HG02571 (cell line): ENCODE data around the gene TRAM2.
A peak's percentile ranks its signal among the peaks of the same experiment; 100 is the strongest.

ENCODE experiments used
- ATAC-seq: cut with Tn5 transposase; IDR thresholded peaks from one replicate; pipeline ENCODE4 v1.9.1; 2021; ENCODE audit warnings: mild to moderate bottlenecking, moderate library complexity; ENCODE audit not compliant: unreplicated experiment

TRAM2 gene

DNA sequence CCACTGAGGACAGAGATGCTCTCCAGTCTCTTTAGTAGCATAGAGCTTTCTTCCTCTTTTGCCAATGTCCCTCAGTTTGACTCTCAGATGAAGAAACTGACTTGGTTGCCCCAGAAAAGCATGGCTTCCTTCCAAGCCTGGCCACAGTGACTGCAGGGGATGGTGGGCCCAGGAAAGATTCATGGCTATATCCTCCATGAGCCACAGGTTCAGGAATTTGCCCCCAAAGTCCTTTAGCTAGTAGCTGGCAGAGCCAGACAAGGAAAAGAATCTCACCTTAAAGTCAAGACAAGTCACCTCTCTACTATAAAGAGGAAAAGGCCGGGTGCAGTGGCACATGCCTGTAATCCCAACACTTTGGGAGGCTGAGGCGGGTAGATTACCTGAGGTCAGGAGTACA lies 43.4 kb downstream of the TRAM2 start:
- ATAC-seq: no peak

DNA sequence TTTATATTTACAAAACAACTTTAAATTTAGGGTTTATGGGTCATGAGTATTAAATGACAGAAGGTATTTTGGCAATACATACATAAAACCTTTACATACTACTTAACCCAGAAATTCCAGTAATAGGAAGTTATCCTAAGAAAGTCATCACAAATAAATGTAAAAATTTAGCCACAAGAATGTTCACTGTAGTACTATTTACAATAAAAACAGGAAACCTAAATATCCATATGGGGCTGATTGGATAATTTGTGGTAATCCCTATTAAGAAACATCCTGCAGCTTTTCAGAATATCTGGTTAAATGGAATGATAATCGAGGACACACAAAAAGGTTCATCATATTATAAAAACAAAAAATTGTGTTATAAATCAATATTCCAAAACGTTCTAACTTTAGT lies 44.4 kb downstream of the TRAM2 start:
- no peak for ATAC-seq

DNA sequence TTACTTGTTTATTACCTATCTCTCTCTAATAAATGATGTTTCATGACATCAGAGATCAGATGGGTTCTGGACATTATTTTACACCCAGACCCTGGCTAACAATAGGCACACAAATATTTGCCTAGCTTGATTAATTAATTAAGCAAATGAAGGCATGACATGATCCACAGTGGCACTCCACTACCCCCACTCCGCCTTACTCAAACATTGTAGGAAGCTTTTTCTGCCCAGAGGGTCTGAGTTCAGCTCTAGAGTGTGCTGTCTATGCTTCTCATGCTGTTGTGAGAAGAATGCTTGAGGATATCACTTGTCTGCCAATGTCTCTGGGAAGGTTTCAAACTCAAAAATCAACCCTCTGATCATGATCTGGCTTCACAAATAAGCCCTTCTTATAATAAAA lies 45.0 kb downstream of the TRAM2 start:
- no peak for ATAC-seq

DNA sequence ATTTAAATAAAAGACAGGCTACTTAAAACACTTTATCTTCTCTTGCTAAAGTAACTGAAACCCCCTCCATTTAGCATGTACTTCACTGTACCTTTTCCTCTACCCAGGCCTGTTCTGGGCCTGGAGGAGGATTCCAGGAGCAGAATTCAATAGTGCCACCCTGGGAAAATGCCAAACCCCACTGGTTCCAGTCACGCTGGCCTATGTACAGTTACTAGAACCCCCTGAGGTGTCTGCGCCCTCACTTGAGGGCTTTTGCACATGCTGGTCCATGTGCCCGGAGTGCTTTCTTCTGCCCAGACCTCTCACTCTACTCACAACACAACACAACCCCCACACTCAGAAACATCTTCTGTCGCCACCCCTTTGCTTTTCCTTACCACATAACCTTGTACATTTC lies 45.5 kb downstream of the TRAM2 start:
- ATAC-seq: no peak

DNA sequence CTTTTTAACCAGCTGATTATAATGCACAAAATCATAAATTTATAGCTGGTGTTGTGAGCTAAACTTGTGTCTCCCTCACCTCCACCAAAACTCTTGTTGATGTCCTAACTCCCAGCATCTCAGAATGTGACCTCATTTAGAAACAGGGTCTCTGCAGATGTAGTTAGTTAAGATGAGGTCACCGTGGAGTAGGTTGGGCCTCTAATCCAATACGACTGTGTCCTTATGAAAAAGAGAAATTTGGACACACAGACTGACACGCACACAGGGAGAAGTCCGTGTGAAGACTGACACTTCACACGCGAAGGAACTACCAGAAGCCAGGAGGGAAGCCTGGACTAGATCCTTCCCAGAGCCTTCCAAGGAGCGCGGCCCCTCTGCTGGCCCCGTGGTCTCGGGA lies 46.5 kb downstream of the TRAM2 start:
- no peak for ATAC-seq

DNA sequence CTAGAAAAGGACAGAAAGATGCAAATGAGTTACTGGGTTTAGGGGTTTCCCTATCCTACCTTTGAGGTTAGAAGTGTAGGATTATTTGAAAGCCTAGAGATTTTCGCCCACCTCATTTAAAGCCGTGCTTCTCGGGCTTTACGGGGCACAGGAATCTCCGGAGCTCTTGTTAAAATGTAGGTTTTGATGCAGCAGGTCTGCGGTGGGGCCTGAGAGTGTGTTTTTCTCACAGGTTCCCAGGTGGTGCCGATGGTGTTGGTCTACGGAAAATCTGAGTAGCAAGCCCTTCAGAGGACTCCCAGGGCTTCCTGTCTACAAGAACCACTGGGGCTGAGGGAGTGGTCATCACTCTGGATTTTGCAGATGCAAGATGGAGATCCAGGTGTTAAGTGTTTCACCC lies 47.5 kb downstream of the TRAM2 start:
- ATAC-seq: peak; percentile 43

DNA sequence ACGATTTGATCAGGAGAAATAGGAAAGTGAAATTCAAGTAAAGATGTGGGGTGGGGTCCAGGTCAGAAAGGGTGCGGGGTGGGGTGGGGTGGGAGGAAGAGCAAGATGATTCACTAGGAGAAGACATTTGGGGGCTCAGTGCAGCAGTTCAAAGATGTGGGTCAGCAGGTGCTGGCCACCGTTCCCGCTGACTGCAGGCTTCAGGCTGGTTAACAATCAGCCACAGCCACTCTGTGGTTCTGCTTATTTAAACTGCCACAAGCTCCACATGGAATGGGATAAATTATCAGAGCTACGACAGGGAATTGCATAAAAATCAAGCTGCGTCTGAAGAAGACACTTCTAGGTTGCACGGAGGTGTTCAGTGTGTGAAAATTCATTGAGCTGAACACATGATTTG lies 49.4 kb downstream of the TRAM2 start:
- ATAC-seq: no peak

DNA sequence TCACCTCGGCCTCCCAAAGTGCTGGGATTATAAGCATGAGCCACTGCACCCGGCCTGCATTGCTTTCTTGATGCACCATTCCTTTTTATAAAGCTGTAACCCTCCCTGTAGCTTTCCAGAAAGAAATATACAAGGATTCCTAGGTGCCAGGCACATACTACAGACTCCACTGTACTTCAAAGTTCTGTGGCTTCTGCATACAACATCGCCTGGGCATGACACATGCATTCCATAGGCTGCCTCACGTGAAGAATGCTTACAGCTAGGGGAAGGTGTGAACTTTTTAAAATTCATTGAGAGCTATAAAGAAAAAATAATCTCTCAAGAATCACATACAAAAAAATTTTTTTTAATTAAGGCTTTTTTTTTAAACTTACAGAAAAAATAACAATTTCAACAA lies 50.2 kb downstream of the TRAM2 start:
- no peak for ATAC-seq

DNA sequence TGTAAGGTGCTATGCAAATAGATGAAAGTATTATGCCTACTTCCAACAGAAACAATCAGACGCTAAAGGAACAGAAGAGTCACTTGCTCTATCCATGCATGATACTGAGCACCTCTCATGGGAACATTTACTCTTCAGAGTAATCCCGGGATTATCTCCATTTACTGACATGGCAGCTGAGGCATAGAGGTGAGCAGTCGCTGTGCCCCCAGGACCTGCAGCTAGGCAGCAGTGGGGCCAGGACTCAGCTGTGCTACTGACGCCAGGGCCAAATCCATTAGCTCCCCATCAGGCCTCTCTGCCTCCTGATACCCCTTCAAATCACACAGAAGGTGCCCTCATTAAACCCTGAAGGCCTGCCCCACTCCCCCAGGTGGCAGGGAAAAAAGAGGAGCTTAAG lies 51.9 kb downstream of the TRAM2 start:
- no peak for ATAC-seq

DNA sequence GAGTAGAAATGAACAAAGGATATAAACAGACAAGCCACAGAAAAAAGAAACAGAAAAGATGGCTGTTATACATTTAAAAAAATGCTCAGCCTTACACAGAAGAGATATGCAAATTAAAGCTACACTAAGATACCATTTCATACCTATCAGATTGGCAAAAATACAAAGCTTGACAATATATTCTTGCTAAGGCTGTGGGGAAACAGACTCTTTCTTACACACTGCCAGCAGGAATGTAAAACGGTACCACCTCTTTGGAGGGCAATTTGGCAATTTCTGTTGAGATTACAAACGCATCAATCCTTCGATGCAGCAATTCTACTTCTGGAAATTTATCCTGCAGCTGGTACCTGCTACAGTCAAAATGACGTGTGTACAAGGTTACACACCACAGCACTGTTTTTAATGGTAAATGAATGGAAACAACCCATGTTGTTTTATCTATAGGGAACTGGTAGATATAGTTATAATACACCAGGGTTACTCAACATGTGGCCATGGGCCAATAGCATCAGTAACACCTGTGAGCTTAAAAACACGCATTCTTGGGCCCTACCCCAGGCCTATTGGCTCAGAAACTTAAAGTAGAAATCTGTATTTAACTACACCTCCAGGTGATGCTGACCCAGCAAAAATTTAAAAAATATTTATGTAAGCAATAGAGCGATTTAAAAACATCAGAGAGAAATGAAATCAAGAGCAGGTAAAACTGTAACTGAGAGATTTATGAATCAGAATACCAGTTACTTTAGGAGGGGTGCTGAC lies 53.3 kb downstream of the TRAM2 start:
- ATAC-seq: no peak

DNA sequence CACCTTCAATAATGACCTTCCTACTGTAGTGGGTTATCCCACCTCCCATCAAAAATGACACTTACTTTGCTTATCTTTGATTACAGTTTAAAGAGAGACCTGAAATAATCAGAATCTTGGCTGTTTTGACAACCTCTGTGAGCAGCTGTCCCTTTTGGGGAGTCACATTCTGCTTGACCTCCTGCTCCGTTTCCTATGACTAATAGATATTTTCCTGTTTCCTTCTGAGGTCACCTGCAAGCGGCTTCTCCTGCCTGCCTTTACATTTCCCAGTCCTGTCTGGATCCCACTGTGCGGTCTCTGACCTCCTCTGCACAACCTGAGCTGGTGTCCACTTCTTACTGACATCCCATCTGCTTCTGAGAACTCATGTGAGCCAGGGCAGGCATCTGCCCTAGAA lies 54.2 kb downstream of the TRAM2 start:
- ATAC-seq: no peak

DNA sequence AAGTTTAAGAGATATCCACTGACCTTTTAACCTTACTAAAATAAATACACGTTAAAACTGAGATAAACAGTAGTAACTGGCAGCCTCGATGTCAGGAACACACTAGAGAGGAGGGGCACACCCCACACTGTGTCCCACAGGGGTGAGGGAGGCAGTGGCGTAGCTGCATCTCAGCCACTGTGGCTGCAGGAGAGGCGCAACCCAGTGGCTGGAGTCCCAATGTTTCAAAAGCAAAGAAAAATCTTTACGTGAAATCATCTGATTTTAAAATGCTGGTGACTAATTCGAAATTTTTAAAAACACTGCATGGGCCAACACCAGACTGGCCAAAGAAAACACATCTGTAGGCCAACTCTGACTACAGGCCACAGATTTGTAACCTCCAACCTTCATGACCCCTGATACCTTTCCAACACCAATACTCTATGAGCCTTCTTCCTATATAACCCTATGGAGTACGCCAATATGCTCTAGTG lies 54.7 kb downstream of the TRAM2 start:
- ATAC-seq: no peak

DNA sequence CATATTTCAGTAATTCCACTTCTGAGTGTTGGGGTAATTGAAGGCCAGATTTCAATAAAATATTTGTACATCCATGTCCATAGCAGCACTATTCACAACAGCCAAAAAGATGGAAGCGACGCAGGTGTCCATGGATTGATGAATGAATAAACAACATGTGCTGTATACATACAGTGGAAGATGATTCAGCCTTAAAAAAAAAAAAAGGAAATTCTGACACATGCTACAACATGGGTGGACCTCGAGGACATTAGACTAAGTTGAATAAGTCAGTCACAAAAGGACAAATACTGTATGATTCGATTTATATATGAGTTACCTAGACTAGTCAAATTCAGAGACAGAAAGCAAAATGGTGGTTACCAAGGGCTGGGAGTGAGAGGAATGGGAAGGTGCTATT lies 57.2 kb downstream of the TRAM2 start:
- no peak for ATAC-seq

DNA sequence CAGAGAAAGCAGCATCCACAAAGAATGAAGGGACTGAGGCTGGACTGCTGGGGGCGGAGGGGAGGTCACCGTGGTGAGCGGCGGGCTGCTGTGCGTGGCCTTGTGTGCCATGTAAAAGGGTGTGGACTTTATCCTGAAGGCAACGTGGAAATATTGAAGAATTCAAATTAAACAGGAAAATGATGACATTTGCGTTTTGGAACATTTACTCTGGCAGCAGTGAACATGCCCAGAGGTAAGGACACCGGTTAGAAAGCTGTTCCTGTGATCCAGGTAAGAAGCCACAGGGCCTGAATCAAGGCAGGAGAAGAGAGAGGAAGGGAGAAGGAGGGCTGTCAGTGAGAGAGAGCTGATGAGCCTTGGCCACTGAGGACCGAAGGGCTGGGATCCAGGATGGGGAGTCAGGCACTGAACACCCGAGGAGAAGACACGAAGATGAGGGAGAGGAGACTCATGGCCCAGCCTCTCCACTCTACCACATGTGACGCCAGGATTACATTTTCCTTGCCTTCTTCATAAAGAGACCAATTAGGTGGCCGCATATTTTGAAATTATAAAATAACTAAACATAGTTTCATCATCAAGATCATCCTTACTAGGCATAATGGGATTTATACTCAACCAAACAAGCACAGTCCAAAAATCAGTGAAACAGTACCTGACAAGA lies 58.4 kb downstream of the TRAM2 start:
- no peak for ATAC-seq

DNA sequence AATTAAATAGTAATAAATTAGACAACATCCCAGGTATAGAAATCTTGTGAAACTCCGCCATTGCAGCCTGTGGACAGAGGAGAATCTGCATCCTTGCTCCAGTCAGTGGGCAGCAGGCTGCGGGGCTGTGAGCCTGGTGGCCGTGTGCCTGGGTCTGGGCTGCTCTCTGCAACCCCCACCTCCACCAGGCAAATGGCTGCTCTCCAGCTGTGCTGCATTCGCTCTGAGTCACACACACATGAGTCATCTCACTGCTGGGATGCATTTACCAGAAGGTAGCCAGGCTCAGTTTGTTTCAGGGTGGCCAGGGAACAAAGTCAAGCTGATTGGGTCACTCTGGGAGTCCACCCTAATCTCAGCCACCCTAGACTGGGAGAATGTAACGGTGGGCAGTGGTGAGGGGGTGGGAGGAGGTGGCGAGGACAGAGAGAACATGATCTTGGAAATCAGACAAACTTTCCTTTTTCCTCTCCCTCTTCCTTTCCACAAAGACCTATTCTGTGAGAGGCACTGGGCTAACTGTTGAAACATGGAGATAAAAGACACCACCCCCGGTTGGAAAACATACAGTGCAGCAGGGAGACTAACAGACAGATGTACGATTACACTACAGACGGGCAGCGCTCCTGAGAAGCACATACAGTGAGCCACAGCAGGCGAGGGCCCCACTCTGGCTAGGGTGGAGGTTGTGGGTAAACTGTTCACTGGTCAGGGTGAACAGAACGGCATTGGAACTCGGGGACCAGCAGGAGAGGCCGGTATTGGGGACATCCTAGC lies 59.2 kb downstream of the TRAM2 start:
- peak; percentile 94 for ATAC-seq

DNA sequence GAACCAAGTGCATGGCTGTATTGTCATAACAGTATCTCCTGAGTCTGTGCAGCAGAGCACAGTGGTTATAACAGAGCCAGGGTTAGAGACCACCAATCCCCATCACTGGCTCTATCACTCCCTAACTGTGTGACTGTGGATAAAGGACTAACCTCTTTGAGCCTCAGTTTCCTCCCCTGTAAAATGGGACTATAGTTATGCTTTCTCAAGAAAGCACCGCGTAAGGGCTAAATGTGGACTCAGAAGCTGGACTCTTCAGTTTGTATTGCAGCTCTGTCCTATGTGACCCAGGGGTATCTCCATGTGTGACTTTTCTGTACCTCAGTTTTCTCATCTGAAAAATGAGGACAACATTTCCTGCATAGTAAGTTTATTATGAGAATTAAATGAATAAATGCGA lies 59.9 kb downstream of the TRAM2 start:
- ATAC-seq: no peak

DNA sequence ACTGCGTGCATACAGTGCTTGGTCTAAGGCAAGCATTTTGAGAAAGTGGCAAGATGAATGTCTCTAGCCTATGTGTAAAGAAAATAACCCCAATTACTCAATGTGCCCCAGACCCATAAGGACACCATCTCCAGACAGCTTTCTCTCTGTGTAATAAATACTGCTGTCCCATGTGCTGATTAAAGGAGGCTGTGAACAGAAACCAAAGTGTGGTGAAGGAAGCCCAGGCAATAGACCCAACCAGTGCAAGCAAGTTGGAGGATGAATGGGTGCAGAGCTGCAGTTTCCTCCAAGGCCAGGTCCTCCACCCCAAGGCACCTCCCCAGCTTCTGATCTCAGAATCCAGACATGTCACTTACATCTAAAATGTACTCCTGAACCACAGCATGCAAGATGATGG lies 60.6 kb downstream of the TRAM2 start:
- ATAC-seq: no peak

DNA sequence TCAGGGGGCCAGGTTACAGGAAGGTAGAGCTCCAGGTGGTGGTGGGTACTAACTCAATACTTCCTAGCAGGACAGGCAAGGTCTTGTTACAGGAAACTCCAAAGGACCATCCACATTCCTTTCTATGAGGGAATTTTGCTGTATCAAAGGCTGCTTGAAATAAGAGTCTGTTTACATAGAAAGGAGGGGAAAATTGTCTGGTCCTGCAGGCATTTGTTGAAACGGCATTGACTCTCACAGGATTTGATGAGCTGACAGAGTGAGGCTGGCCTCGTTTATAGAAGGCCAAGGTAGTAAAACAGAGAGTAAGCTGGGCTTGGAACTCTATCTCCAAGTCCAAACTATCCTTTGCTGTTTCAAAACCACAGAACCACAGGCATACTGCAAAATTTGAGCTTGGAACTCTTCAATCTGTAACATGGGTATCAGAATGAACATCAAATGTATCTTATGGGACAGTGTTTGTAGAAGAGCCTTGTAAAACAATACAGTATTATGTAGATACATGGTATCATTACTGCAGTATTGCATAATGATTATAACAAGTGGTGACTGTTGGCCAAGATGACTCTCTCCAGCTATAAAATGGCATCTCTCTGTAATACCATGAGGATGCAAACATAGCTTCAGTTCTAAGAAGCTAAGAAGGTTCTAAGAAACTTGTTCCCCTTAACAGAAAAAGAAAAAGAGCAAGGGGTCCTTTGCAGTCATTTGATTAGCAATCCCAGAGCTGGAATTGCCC lies 61.5 kb downstream of the TRAM2 start:
- ATAC-seq: no peak

DNA sequence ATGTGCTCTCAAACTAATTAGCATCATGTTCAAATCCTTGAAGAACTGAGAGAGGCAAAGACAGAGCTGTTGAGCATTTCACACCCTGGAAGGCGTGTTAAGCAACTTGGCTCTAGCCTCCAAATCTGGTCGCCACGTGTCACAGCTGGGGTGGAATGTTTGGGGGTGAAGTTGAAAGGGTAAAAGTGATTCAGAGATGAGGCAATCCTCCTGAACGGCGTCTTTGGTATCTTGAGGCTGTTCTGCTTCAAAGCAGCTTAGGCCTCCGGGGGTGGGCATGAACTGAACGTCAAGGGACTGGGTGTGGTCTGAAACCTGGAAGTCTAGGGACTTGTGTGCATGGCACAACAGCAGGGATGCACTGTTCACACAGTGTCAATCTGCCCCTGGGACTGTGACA lies 62.3 kb downstream of the TRAM2 start:
- ATAC-seq: no peak

DNA sequence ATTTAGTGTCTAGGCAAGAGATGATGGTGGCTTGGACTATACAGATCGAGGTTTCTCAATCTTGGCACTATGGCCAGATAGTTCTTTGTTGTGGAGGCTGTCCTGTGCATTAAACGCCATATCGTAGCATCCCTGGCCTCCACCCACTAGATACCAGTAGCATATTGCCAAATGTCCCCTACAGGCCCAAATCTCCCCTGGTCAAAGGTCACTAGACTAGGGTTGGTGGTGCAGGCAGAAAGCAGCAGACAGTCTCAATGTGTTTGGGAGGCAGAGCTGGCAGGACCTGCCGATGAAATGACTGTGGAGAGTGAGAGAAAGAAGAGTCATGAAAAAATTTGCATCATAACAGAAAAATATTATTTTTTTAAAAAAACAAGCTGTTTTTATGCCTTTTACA lies 63.0 kb downstream of the TRAM2 start:
- ATAC-seq: no peak

DNA sequence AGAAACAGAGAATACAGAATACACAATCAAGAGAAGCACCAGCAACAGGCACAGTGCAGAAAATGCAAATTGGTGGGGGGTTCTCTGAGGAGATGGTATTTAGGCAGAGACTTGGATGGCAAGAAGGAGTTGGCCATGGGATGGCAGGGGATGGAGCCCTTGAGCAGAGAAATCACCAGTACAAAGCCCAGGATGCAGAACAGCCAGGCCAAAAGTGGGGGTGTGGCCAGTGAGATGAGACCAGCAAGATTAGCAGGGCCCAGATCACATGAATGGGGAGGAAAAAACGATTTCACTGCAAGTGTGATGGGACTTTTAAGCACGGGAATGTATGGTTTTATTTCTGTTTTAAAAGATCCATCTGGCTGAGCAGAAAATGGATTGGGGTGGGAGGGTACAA lies 63.4 kb downstream of the TRAM2 start:
- ATAC-seq: no peak
